Hematopoietic multipotent progenitor cell treated with erythropoietin and hydrocortisone succinate and interleukin-3 and kit ligand, for 15 days (in vitro differentiated cells): Measurements from ENCODE around the gene INSL3.
"Not testable (repeated sequence)": the region's sequence is repeated elsewhere in the genome, so short reads cannot be mapped to it uniquely, and the experiment has no call there.

Source experiments
- DNase-seq: peaks from one replicate; pipeline ENCODE4 v3.0.0-alpha.2; 2015; ENCODE audit warnings: low spot score

INSL3 gene

DNA sequence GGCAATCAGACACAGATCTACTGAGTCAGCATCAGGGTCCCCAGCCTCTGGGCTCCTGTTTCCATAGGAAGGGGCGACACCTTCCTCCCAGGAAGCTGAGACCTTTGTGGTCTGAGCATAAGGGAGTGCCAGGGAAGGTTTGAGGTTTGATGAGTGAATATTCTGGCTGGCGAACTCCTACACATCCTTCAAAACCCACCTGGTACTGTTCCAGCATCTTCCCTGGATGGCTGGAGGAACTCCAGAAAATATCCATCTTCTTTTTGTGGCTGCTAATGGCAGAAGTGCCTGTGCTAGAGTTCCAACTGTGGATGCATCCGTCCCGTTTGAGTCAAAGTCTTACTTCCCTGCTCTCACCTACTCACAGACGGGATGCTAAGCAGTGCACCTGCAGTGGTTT lies 9.2 kb downstream of the INSL3 start:
- no peak for DNase-seq

DNA sequence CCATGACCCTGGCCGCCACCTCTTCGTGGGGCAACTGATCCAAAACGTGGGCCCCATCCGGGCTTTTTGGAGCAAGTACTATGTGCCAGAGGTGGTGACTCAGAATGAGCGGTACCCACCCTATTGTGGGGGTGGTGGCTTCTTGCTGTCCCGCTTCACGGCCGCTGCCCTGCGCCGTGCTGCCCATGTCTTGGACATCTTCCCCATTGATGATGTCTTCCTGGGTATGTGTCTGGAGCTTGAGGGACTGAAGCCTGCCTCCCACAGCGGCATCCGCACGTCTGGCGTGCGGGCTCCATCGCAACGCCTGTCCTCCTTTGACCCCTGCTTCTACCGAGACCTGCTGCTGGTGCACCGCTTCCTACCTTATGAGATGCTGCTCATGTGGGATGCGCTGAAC lies 9.6 kb downstream of the INSL3 start:
- no peak for DNase-seq

DNA sequence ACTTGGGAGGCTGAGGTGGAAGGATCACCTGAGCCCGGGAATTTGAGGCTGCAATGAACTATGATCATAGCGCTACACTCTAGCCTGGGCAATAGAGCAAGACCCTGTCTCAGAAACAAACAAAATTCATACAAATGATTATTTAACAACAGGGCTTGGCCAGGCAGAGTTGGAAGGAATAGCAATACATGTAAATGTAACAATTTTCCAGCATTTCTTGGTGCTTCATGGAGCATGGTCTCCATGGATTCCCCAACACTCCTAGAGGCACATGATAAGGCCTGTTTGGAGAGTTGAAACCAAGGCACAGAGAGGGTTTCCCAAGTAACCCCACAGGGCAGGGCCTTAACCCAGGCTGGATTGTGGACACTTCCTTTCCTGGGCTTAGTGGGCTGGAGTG lies 10.2 kb downstream of the INSL3 start:
- DNase-seq, result no peak

DNA sequence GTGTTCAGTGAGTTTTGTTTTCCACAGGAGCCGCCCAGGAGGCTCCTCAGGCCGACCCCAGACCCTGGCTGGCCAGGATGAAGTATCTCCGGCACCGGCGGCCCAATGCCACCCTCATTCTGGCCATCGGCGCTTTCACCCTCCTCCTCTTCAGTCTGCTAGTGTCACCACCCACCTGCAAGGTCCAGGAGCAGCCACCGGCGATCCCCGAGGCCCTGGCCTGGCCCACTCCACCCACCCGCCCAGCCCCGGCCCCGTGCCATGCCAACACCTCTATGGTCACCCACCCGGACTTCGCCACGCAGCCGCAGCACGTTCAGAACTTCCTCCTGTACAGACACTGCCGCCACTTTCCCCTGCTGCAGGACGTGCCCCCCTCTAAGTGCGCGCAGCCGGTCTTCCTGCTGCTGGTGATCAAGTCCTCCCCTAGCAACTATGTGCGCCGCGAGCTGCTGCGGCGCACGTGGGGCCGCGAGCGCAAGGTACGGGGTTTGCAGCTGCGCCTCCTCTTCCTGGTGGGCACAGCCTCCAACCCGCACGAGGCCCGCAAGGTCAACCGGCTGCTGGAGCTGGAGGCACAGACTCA lies 13.5 kb downstream of the INSL3 start:
- no peak for DNase-seq

DNA sequence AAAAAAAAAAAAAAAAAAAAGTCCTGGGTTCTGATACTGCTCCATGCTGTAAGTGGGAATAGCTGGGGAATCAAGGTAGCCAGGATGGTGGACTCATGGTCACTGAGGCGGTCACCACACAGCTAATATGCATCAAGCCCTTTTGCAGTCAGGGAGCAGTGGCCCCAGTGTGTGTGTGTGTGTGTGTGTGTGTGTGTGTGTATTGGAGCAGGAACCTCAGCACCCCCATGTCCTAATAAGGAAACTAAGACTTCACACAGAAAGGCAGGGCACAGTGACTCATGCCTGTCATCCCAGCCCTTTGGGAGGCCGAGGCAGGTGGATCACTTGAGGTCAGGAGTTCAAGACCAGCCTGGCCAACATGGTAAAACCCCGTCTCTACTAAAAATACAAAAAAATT lies 14.4 kb downstream of the INSL3 start:
- no peak for DNase-seq

DNA sequence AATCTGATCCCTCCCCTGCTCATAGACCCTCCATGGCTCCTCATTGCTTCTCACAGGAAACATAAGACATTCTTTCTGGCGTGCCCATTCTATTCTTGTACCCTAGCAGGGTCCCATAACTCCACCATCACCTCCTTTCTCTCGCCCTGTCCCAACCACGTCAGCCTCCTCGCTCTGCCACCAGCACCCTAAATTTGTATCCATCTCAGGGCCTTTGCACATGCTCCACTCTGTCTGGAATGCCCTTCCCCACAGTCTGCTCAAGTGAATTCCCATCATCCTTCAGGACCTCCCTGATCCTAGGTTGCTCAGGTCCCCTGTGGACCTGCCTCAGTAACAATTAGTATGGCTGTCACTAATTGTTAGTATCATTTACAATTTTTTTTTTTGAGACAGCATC lies 15.9 kb downstream of the INSL3 start:
- DNase-seq, result no peak

DNA sequence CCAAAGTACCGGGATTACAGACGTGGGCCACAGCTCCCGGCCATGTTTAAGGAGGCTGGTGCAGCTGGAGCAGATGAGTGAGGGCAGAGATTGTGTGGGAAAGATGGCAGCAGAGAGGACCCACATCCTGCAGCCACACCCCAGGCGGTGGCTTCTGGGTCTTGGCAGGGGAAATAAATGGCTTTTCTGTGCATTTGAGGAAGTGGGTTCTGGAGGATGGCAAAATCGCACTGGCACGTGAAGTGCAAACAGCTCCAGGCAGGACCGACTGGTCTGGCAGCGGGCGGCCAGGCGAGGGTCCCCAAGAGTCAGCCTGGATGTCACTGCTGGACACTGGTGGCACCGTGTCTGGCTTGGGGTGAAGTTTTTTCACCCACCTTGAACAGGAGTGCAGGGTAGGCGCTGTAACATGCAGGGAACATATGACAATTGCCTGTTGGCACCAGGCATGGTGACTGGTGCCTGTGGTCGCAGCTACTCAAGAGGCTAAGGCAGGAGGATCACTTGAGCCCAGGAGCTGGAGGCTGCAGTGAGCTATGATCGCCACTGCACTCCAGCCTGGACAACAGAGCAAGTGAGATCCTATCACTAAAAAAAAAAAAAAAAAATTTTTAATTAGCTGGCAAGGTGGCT lies 17.9 kb downstream of the INSL3 start:
- no peak for DNase-seq

DNA sequence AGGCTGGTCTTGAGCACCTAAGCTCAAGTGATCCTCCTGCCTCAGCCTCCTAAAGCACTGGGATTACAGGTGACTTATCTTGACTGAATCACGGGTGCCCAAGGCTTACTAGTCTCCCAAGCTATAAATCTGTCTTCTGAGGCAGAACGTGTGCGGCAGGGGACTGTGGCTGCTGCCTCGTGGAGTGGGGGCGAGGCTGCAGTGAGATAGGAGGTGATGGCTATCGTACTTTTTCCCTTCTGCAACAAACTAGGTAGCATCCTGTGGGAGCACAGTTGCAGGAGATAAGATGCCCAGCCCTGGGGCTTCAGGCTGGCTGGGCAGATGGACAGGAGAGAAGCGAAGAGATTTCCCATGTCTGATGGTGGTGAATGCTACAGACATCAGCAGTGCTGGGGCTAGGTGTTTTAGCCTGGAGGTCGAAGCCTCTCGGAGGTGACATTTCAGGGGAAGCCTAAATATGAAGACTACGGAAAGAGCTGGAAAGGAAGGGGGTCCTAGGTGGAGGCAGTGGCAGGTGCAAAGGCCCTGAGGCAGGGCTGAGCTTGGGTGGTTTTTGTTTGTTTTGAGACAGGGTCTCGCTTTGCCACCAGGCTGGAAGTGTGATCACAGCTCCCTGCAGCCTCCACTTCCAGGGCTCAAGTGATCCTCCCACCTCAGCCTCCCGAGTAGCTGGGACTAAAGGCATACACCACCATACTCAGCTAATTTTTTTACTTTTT lies 19.0 kb downstream of the INSL3 start:
- no peak for DNase-seq

DNA sequence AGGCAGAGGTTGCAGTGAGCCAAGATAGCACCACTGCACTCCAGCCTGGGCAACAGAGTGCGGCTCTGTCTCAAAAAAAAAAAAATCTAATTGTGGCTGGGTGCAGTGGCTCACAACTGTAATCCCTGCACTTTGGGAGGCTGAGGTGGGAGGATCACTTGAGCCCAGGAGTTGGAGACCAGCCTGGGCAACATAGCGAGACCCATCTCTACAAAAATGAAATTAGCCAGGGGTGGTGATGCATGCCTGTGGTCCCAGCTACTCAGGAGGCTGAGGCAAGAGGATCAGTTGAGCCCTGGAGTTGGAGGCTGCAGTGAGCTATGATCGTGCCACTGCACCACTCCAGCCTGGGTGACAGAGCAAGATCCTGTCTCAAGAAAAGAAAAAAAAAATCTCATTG lies 22.7 kb downstream of the INSL3 start:
- not testable (repeated sequence) for DNase-seq

DNA sequence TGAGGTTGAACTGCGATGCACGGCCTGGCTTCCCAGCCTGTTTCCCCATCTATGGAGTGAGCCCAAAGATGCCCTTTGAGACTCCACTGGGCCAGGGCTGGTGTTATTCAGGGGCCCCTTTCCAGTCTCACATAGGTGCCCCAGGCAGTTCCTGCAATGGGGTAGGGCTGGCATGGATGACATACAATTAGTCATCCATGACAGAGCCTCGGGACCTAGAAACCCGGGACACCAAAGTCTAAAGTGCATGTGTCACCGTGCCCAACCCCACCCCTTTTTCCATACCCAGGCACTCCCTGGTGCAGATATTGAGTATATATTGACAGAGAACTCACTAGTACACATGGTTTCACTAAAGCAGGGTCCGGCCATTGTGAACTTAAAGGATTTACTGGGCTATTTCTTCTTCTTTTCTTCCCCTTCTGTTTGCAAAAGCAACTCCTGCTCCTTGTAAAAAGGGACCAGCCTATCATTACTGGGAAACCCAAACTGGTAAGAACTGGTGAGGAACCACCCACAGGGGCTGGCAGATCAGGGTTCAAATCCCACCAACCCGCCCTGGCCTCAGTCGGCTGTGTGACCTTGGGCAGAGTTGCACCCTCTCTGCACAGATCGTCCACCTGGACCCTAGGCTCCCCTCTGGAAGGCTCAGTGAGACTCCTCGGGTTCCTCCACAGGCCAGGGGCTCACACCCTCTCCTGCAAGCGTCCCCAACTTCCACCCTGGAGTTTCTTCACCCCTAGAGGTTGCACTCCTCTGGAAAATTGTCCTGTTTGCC lies 23.7 kb downstream of the INSL3 start:
- peak; percentile 7 for DNase-seq

DNA sequence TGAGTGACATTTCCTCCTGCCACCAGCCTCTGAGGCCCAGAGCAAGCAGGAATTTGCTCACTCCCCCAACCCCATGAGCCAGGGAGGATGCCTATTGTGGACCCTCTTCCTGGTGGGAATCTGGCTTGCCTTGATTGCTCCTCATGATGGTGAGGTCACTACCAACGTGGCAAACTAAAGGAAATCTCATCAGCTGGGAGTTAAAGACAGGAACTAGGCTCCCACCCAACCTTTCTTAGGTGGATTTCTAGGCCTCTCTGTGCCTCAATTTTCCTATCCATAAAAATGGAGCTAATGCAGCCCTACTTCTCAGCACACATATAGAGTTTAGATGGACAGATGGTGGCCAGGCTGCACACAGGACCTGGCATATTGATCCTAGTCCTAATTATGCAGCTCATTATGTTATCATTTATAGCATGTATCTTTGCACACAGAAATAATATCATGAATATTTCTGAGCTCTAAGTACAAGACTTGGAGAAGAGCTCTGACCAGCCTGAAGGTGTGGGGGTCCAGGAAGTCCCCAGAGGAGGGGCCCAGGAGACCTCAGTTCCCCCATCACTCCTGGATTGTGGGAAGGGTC lies 24.4 kb downstream of the INSL3 start:
- no peak for DNase-seq

DNA sequence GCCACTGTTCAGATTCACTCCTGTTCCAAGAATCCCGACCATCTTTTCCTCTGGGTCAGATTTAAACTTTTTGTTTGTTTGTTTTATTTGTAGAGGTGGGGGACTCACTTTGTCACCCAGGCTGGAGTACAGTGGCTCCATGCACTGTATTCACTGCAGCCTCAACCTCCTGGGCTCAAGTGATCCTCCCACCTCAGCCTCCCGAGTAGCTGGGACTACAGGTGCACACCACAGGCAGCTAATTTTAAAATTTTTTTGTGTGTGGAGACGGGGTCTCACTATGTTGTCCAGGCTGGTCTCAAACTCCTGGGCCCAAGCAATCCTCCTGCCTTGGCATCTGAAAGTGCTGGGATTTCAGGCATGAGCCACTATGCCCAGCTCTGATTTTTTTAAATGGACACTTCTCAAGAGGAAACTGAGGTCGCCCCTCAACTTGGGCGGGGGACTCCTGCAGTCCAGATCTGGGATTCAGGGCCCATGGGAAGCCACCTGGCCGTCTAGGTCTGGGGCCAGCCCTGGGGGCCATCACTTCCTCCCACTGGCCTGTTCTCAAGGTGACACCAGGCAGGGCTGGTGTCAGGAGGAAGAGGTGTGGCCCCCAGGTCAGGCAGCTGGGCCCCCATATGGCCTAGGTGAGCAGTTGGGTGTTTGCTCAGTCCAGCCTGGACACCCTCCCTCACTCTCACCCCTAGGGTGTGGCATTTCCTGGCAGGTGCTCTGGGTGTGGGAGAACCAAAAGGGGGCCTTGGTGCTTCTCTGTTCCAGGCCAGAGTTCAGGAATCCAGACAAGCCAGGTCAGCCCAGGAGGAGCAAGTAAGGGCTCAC lies 25.1 kb downstream of the INSL3 start:
- DNase-seq, result no peak

DNA sequence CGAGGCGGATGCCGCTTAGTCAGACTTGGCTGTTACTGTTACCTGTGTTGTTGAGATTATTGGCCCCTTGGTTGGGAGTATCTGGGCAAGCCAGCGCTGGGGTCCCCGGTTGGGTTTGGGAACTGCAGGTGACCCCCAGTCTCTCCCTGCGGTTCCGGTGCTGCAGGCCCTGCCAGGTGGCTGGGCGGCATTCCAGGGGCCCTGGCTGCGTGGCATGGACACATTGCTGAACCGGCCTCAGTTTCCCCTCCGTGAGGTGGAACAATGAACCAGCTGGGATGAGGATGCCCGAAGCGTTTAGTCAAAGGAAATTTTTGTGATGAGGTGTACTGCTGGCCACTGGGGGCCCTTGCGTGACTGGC lies 25.8 kb downstream of the INSL3 start:
- no peak for DNase-seq

DNA sequence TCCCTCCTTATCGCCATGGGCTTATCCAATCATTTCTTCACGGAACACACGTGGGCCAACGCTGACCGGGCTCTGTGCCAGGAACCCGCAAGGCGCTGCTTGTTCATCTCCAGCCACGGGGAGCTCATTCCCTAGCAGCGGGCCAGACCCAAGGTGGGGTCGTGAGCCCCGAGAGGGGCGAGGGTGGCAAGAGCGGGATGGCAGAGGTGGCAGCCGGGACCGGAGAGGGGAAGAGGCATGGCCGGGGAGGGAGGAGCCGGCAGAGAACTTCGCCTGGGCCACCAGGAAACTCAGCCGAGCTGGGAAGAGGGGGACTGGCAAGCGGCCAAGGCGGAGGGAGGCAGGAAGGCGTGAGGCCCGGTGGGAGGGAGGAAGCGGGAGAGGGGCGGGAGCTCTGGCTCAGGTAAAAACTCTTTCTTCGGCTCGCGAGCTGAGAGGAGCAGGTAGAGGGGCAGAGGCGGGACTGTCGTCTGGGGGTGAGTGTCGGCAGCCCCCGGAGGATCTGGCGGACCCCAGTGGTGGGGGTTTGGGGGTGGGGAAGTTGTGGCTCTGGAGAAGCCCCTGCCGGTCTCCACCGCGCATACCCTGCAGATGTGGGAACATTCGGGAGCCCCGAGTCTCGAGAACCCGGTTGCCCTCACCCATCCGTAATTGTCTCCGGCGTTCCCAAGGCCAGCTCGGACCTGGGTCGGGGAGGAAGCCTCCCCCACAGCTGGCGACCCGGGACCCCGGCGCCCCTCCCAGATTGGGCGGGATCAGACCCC lies 26.4 kb downstream of the INSL3 start, which contains the start of gene B3GNT3:
Gene B3GNT3, plus strand, starts transcription at position 408 of the 764 bp plus-strand sequence. CDS start 12,670 bp downstream, outside the sequence.
- peak; percentile 15 for DNase-seq

DNA sequence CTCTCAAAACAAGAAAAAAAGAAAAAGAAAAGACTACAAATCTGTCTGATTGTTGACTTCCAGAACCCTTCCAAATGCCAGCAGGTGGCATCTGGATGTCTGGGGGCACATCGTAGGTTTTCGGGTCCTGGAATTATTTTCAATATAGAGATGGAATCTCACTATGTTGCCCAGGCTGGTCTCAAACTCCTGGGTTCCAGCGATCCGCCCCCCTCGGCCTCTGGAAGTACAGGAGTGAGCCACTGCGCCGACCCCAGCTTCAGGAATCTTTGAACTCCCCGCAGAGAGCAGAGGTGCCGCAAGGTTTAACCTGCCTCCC lies 26.9 kb downstream of the INSL3 start:
- no peak for DNase-seq

DNA sequence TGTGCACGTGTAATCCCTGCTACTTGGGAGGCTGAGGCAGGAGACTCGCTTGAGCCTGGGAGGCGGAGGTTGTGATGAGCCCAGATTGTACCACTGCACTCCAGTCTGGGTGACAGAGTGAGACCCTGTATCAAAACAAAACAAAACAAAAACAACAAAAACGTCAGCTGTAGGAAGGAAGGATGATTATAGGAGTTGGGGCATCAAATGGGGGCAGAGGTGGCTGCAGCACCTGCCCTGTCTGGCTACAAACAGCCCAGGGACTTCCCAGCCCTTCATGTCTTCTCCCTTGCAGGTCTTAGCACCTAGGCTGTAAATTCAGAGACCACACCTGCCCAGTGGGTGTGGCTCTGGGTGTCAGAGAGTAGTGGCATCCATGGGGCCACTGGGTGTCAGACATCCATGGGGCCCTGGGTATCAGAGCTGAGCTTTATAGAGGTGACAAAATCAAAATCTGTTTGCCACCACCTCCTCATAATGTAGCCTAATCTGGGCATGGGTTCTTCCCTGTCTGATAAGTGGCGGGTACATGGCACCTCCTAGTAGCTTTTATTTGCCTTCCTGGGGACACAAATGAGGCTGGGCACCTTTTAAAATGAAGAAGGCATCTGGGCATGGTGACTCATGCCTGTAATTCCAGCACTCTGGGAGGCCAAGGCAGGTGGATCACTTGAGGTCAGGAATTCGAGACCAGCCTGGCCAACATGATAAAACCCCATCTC lies 31.1 kb downstream of the INSL3 start:
- no peak for DNase-seq

DNA sequence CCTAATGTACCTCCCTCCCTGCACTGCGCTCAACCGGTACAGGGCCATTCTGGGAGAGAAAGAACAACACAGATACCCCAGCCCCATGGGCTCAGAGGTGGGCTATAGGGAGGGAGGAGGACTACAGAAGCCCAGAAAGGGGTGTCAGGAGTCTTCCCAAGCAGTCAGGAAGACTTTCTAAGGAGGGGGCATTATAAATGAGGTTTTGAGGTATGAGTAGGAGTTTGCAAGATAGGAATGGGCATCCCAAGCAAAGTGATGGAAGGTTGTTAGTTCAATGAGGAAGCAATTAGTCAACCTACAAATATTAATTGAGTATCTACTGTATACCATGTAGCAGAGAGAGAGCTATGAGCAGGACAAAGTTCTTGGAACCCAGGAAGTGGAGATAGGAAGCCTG lies 32.7 kb downstream of the INSL3 start:
- no peak for DNase-seq

DNA sequence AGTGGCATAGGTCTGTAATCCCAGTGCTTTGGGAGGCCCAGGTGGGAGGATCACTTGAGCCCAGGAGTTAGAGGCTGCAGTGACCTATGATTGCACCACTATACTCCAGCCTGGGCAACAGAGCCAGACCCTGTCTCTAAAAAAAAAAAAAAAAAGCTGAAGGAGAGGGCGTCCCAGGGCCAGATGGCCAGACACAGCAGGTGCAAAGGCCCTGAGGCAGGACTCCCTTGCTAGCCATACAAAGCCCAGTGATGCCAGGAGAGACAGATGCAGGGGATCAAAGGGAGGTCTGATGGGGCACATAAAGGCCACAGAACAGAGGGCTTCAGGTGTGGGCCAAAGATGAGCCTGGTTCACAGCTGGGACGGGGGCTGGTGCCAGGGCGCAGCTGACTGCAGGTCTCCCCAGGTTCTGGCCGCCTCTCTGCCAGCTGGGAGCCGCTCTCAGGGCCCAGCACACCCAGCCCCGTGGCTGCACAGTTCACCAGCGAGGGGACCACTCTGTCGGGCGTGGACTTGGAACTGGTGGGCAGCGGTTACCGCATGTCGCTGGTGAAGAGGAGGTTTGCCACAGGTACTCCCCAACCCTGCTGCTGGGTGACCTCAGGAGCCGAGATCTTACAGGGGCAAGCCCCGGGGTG lies 33.9 kb downstream of the INSL3 start:
- DNase-seq, result no peak

DNA sequence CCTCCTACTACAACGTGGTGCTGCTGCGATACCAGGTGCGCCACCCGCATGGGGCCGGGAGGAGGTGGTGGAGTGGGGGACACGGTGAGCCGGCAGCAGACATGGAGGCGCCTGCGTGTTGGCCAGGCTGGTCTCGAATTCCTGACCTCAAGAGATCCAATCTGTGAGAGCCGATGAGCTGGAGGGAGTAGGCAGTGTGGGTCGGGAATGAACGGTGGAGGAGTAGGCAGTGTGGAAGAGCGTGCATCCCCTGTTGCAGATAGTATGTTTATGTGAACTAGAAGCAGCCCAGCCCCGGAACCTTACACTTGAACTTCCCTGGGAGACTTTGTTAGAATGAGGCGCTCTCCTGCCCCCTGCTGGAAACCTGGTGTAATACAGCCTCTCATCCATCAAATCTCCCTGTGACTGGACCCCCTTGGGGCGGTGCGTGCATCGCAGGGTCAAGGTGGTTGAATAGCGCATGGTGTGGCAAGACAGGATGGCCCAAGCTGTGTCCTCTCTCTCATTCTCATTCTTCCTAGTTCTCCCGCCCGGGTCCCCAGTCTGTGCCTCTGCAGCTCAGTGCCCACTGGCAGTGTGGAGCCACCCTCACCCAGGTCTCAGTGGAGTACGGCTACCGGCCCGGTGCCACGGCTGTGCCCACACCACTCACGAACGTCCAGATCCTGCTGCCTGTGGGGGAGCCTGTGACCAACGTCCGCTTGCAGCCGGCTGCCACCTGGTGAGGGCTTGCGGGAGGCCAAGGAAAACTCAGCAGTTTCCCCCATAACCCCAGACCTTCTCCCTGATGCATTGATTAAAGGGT lies 36.9 kb downstream of the INSL3 start:
- peak; percentile 67 for DNase-seq
